G401 (cell line): ENCODE measurements around the gene AQP10. TPM values are rescaled to one million over a fixed set of nuclear protein-coding genes. Genes with fewer than 3 reads are reported as not detected.
"Not testable (repeated sequence)": the region's sequence is repeated elsewhere in the genome, so short reads cannot be mapped to it uniquely, and the experiment has no call there.

Source experiments
- DNase-seq: peaks from one replicate; pipeline ENCODE4 v3.0.0-alpha.2; 2015; ENCODE audit warnings: low spot score
- in situ Hi-C: cut with HindIII; loops from 2 replicates; pipeline ENCODE4 v1.10.0; 2016; ENCODE audit warnings: low sequenced_read_pairs, mixed read lengths
- total RNA-seq: library from RNA; depleted of rRNA; stranded (reverse); fragments of >200 nt; shearing (Covaris generic); gene quantifications from 2 replicates; pipeline ENCODE4 v1.2.3, GENCODE V29; 2014

The AQP10 gene
- total RNA-seq, 1 experiment from 2014 or later: 0.24 TPM

DNA sequence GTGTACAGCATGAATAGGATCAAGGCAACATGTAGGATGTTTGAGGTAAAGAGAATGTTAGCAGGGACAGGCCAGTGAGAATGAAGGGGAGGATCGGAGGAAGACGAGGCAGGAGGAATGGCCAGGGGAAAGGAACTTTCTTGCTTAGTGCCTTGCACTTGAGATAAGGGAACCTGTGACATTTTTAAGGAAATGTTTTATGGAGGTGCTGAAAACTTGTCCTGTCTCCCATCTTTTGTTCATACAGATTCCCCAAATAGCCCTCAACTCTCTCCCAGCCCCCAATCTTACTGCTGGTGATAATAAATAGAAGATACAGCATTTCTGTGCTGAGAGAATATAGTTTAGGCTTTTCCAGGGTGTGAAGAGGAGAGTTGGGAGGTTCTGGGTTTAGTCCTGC, 18.0 kb downstream of the AQP10 start:
- in situ Hi-C loops: no loop called here
- no peak for DNase-seq

DNA sequence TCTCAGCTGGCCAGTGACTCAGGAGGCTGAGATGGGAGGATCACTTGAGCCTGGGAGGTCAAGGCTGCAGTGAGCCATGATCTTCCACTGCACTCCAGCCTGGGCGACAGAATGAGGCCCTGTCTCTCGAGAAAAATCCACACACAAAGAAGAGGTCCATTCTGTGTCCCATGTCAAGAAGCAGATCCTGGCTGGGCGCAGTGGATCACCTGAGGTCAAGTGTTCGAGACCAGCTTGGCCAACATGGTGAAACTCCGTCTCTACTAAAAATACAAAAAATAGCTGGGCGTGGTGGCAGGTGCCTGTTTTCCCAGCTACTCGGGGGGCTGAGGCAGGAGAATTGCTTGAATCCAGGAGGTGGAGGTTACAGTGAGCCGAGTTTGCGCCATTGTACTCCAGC, 20.5 kb downstream of the AQP10 start:
- DNase-seq, in situ Hi-C loops: not testable (repeated sequence)

DNA sequence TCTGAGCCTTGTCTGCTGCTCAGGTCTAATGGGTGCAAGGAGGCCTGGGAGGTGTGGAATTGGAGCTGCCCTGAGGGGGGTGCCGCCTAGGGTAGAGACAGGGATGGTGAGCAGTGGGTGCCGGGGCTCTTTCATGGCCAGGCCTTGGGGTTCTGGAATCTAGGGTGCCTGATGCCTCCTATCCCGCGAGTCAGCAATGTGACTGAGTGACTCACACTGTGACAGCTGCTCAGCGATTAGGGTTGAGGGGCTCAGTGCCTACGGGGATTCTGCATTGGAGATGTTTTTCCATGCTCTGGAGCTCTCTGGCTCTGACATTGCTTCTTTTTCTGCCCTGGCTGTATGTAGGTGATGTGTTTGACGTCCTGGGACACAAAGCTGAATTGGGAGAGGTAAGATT, 21.2 kb downstream of the AQP10 start:
- no peak for DNase-seq
- in situ Hi-C loops: no loop called here

DNA sequence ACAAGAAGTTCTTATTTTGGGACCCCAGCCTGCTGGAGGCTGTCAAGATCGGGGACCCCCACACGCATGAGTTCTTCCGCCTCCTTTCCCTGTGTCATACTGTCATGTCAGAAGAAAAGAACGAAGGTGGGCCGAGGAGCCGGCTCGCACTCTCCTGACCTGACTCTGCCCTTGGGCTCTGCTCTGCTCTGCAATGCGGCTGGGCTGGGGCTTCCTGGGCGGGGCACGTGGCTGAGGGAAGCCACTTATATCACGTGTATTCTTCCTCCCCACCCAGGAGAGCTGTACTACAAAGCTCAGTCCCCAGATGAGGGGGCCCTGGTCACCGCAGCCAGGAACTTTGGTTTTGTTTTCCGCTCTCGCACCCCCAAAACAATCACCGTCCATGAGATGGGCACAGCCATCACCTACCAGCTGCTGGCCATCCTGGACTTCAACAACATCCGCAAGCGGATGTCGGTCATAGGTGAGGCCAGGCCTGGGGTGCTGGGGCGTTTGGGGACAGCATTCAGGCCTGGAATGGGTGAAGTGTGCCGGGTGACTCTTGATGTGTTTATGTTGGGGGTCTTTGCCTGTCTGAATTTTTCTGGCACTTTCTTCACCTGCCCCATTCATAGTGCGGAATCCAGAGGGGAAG, 22.1 kb downstream of the AQP10 start:
- no peak for DNase-seq
- in situ Hi-C loops: no loop called here

DNA sequence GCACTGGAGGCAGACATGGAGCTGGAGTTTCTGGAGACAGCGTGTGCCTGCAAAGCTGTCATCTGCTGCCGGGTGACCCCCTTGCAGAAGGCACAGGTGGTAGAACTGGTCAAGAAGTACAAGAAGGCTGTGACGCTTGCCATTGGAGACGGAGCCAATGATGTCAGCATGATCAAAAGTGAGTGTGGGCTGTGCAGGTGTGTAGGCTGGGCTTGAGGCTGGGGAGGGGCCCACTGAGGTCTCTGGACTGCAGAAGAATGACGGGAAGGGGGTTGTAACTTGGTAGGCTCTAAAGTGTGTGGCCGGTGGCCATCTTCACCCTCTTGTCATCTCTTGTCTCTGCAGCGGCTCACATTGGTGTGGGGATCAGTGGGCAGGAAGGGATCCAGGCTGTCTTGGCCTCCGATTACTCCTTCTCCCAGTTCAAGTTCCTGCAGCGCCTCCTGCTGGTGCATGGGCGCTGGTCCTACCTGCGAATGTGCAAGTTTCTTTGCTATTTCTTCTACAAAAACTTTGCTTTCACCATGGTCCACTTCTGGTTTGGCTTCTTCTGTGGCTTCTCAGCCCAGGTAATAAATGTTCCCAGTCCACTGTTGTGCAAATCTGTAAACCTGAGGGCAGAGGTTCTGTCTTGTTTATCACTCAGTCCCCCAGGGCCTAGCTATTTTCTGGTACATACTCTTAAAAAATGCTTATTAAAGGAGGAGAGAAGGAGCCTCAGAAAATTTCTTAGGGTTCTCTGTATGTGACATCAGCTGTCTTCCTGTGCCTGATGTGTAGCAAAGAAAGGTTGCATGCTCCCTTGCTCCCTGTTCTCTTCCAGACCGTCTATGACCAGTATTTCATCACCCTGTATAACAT, 24.3 kb downstream of the AQP10 start:
- in situ Hi-C loops: no loop called here
- peak; percentile 27 for DNase-seq

DNA sequence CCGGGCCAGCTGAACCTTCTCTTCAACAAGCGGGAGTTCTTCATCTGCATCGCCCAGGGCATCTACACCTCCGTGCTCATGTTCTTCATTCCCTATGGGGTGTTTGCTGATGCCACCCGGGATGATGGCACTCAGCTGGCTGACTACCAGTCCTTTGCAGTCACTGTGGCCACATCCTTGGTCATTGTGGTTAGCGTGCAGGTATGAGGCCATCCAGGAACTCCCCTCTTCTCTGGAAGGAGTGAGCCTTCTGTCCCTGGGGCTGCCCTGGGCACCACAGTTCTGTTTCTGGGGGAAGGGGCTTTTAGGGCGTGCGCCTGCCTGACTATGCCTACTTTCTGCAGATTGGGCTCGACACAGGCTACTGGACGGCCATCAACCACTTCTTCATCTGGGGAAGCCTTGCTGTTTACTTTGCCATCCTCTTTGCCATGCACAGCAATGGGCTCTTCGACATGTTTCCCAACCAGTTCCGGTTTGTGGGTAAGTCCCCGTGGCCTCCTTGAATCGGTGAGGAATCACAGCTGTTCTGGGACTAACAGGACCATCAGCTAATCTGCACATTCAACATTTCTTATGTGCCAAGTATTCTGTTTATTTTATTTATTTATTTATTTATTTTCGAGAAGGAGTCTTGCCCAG, 25.5 kb downstream of the AQP10 start:
- in situ Hi-C loops: no loop called here
- no peak for DNase-seq

DNA sequence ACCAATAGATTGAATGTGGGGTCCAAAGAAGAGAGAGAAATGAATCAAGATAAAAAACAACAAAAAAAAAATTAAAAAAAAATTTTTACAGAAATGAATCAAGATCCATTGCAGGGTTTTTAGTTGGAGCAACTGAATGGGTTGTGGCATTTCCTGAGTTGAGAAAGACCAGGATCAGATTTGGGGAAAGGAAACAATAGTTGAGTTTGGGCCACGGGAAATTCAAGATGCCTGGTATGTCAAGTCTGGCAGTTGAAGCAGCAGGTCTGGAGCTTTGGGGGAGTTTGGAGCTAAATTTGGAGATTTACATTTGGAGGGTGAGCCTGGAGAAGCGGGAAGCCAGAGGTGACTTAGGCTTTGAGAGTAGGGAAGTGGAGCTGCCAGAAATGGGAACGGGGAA, 27.1 kb downstream of the AQP10 start:
- in situ Hi-C loops: no loop called here
- no peak for DNase-seq

DNA sequence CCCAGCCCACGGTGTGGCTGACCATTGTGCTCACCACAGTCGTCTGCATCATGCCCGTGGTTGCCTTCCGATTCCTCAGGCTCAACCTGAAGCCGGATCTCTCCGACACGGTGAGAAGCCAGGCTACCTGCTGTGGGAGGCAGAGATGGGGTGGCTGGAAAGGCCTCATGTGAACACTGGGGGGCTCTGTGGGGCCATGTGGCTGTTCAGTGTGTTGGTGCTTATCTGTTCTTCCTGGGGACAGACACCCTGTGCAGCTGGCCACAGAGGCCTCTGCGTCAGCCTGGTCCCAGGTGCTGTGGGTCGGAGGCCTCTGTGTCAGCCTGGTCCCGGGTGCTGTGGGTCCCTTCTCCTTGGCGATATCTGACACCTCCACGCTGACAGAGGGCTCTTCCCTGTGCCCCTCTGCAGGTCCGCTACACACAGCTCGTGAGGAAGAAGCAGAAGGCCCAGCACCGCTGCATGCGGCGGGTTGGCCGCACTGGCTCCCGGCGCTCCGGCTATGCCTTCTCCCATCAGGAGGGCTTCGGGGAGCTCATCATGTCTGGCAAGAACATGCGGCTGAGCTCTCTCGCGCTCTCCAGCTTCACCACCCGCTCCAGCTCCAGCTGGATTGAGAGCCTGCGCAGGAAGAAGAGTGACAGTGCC, 27.7 kb downstream of the AQP10 start:
- in situ Hi-C loops: no loop called here
- peak; percentile 30 for DNase-seq

DNA sequence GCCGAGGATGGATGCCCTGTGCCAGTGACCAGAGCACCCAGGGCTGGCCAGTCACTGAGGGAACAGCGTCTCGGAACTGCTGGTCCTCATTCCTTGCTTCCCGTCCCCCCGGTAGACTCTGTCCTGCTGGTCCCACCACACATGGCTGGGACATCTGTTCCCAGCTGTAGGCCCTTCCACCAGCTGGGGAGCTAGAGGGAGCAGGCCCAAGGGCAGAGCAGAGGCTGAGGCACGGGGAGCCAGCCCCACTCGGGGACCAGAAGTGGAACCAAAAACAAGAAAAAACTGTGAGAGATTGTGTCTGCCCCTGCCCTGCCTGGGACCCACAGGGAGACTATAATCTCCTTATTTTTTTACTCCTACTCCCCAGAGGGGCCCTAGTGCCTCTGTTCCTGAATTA, 28.2 kb downstream of the AQP10 start:
- DNase-seq: no peak
- in situ Hi-C loops: no loop called here

DNA sequence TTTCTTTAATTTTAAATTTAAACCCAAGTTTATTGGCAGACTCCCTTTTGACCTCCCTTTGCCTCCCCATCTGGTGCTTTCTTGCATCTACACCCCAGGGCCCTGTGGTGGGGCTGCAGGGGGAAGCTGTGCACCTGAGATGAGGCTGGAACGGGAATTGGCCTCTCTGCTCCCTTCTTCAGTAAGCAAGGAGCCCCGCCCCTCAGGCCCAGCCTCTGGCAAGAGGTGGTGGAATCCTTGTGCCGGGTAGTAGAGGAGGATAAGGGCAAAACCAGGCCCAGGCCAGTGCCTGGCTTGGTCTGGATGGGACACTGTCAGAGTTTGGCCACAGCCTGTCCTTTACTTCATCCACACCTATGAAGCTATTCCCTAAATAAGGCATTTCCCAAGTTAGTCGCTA, 29.5 kb downstream of the AQP10 start:
- in situ Hi-C loops: no loop called here
- no peak for DNase-seq

DNA sequence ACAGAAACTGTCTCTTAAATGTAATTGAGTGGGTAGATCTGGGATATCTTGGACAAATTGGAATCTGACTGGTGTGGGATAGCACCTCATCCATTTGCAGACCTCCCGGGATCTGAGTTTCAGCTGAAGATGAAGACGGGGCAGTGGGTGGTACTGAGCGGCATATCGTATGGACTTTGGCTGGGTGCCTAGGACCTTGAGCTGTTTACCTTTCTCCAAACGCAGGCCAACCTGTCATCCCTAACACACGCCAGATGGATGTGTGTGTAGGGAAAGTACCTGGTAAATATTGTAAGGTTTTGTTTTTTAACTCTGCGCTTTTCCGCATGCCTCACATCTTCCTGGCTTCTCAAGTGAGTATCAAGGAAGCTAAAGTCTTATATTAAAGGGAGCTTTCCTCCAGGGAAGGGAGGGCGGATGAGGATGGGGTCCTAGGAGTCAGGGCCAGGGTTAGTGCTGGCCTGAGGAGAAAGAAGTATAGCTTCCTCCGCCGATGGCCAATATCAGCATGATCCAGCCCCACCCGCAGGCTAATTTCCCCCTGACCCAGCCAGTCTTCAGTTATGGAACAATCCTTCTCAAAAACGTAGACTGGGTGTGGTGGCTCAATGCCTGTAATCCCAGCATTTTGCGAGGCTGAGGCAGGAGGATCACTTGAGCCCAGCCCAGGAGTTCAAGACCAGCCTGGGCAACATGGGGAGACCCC, 30.6 kb downstream of the AQP10 start:
- in situ Hi-C loops: no loop called here
- peak; percentile 11 for DNase-seq

DNA sequence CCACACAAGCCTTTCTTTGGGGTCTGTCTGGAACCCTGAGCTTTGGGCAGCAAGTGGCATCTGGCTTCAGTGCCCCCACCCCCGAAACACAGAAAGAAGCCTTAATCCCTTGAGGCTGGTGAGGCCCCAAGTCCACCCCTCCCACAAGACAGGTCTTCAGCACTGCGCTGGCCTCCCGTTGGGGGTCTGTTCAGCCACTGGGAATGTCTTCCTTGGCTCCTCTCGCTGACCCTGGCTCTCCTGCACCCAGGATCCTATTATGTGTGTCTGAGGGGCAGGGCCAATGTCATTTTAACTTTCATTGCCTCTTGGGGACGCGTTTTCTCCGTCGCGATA, 31.3 kb downstream of the AQP10 start:
- no peak for DNase-seq
- in situ Hi-C loops: no loop called here

DNA sequence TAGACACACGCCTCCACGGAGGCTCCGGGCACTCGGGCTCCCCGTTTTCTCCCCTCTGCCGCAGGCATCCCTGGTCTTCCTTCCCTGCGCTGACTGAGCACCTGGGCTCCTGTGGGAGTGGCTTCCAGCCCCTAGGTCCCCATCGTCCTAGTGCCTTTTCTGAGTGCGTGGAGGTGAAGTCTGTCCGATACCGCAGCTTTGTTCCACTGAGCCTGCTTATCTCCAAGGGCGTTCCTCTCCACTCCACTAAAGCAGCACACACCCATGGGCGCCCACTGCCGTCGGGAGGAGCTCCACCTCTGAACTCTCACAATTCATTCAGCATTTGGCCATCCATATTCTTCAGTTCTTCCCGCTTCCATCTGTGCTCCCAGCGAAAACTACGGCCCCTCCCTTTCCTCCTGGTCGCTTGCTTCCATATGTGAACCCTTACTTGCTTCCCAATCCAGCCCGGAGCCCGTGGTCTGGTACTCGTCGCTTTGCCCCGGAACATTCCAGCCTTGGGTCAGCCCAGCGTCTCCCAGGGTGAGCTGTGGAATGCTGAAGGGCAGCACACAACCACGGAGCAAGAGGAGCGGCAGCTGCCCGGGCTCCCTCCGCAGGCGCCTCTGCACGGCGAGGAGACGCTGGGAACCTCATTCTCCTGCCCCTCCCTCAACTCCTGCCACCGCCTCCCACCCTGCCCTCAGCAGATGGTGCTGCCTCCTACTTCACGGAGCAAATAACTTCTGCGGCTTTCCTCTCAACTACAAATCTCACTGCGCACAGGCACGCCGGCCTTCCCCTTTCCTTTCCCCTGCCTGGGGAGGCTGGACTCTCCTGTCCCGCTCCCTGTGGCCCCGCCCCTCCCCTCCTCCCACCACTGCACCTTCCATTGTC, 31.9 kb downstream of the AQP10 start:
- DNase-seq: peak; percentile 52
- in situ Hi-C loops: no loop called here

DNA sequence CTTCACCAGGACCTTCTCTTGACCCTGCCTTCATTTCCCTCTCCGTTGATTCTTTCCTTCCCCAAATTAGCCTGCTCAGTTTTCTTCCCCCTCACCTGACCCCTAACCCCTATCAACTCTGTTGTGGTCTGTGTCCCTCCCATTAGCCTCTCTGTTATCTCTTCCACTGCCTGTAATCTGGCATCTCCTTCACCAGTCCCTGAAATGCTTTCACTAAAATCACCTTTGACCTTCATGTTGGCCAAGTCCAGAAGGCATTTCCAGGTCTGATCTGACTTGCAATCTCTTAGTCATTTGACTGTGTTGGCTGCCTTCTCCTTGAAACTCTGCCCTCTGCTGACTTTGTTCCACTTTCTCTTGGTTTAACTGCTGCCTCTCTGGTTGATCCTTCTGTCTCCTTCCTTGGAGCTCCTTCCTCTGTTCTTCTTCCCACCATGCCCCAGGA, 32.6 kb downstream of the AQP10 start:
- peak; percentile 23 for DNase-seq
- in situ Hi-C loops: no loop called here

DNA sequence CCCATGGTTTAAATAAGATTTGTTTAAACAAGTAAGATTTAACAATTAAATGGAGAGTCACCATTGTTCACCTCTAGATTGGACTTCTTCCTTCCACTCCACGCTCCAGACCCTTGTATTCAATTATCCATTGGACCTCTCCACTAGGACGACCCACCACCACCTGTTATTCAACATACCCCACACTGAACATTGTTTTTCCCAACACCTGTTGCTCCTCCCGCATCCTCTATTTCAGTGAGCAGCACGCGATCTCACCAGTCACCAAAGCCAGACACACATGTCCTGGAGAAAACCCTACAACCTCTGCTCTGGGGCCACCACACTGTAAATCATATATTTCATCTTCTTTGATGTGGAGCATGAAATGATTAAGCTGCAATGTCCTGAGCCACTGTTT, 33.1 kb downstream of the AQP10 start:
- DNase-seq: no peak
- in situ Hi-C loops: no loop called here

DNA sequence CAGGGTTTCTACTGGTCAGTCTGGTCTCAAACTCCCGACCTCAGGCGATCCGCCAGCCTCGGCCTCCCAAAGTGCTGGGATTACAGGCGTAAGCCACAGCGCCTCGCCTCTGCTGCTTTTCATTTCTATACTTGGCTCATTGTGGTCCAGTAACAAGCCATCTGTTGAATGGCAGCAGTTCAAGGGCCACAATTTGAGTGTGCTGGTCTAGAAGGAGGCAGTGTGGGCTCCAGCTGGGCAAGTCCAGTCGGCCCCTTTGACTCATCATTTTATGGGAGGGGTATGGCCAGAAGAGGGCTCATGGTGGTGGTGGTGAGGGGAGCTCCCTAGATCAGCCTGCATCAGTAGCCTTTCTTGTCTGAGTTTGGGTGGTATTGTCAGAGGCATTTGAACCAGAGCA, 37.6 kb downstream of the AQP10 start:
- no peak for DNase-seq
- in situ Hi-C loops: no loop called here

DNA sequence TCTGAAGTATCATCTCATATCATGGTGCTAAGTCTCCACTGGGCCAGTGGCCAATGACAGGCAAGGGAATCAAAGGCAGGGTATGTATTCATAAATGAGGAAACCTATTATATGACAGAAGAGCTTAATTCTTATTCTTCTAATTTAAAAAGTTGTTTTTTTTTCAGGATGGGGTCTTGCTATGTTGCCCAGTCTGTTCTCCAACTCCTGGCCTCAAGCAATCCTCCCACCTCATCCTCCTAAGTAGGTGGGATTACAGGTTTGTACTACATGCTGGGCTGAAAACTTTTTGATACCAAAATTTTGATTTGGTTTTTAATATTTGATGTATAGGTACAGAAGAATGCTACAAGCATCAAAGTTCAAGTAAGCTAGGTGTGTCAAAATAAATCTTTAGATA, 39.4 kb downstream of the AQP10 start:
- no peak for DNase-seq
- in situ Hi-C loops: no loop called here

DNA sequence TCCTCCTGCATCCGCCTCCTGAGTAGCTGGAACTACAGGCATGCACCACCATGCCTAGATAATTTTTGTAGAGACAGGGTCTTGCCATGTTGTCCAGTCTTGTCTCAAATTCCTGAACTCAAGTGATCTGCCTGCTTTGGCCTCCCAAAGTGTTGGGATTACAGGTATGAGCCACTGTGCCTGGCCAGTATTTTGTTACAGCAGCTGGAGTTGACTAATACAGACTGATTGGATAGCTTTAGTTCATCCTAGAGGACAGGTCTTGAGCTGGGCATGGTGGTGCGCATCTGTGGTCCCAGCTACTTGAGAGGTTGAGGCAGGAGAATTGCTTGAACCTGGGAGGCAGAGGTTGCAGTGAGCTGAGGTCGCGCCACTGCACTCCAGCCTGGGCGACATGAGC, 40.0 kb downstream of the AQP10 start:
- in situ Hi-C loops, DNase-seq: not testable (repeated sequence)
